ENCODE results near the gene SEMA4A.

DNA sequence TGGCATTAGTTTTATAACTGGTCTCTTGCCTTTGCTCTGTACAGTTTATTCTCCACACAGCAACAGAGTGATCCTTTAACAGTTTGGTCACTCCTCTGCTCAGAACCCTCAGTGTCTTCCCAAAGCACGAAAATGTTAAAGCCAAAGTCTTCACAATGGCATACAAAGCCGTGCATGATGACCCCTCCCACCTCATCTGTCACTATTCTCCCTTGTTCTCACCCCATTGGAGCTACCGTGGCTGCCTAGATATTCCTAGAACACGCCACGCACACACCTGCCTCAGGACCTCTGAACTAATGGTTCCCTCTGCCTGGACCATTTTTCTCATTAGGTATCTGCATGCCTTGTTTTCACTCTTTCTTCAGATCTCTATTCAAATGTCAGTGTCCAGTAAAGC lies 8.6 kb upstream of the SEMA4A start:
- TF ChIP-seq POLR2A (IDR thresholded peaks at IDR 0.05): no peak
- TF ChIP-seq, protein P1, sequence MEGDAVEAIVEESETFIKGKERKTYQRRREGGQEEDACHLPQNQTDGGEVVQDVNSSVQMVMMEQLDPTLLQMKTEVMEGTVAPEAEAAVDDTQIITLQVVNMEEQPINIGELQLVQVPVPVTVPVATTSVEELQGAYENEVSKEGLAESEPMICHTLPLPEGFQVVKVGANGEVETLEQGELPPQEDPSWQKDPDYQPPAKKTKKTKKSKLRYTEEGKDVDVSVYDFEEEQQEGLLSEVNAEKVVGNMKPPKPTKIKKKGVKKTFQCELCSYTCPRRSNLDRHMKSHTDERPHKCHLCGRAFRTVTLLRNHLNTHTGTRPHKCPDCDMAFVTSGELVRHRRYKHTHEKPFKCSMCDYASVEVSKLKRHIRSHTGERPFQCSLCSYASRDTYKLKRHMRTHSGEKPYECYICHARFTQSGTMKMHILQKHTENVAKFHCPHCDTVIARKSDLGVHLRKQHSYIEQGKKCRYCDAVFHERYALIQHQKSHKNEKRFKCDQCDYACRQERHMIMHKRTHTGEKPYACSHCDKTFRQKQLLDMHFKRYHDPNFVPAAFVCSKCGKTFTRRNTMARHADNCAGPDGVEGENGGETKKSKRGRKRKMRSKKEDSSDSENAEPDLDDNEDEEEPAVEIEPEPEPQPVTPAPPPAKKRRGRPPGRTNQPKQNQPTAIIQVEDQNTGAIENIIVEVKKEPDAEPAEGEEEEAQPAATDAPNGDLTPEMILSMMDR (IDR thresholded peaks at IDR 0.05): no peak
